Stimulated activated CD4-positive, alpha-beta T cell treated with anti-CD3 and anti-CD28 coated beads, TNF-alpha, amount 100 ng/mL, for 4 hours (primary cell): ENCODE results near the gene GPR149.
"Not testable (repeated sequence)": the region's sequence is repeated elsewhere in the genome, so short reads cannot be mapped to it uniquely, and the experiment has no call there.

Experiments used
- DNase-seq, 3 experiments: peaks; one replicate each; pipeline ENCODE4 v3.0.0-alpha.2; 2020; ENCODE audit warnings: low read depth in 3 of 3

Gene GPR149, protein sequence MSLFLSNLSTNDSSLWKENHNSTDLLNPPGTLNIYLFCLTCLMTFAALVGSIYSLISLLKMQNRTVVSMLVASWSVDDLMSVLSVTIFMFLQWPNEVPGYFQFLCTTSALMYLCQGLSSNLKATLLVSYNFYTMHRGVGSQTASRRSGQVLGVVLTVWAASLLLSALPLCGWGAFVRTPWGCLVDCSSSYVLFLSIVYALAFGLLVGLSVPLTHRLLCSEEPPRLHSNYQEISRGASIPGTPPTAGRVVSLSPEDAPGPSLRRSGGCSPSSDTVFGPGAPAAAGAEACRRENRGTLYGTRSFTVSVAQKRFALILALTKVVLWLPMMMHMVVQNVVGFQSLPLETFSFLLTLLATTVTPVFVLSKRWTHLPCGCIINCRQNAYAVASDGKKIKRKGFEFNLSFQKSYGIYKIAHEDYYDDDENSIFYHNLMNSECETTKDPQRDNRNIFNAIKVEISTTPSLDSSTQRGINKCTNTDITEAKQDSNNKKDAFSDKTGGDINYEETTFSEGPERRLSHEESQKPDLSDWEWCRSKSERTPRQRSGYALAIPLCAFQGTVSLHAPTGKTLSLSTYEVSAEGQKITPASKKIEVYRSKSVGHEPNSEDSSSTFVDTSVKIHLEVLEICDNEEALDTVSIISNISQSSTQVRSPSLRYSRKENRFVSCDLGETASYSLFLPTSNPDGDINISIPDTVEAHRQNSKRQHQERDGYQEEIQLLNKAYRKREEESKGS

DNA sequence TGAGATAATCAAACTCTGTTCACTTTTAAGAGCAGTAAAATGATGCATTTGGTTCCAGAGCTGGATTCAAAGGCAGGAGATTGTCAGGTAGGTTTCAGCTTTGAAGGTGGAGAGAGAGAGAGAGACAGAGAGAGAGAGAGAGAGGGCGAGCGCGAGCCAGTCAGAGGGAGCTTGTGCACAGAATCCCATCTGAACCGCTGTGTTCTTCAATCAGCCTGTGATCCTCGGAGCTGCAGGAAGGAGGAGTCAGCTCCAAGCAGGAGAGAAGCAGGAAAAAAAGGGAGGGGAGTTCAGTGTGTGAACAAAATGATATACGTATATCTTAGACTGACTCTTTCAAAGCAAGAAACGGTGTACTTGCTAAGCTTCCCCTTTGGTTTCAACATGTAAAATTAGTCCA lies at the start of gene GPR149:
TSS of gene GPR149 (minus strand) at position 177 of the 400 bp plus-strand sequence. CDS start 575 bp downstream, outside the sequence.
- no peak for DNase-seq

DNA sequence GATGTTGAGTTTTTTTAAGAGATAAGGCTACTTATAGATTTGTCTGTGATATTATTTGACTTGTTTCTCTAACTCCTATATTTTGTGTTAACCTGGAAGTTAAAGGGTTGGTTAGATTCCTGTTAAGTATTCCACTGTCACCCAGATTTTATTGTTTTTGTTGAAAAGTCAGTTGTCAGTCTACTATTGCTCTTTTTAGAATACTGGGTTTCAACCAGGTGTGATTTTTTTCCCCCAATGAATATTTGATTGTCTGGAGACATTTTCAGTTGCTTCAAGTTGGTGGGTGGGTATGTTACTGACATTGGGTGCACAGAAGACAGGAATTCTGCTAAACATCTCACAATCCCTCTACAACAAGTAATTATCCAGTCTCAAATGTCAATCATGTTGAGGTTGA lies 43.8 kb upstream of the GPR149 start:
- DNase-seq, result no peak

DNA sequence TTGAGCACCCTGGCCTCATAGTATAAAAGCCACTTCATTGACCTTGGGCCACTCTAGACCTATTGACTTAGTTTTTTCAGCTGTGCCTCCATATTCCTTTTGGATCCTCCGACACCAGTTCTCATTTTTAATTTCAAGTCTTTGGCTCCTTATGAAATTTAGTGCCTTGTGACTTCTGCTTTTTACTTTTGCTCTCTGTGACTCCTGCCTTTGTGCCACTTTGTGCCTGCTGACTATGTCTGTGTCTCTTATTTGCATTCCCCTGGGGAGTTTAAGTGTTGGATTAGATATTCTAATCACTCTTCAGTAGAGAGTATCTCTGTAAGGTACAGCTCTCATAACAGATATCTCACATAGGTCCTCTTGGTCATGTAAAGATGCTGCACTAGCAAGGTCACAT lies 39.6 kb upstream of the GPR149 start:
- DNase-seq, result no peak

DNA sequence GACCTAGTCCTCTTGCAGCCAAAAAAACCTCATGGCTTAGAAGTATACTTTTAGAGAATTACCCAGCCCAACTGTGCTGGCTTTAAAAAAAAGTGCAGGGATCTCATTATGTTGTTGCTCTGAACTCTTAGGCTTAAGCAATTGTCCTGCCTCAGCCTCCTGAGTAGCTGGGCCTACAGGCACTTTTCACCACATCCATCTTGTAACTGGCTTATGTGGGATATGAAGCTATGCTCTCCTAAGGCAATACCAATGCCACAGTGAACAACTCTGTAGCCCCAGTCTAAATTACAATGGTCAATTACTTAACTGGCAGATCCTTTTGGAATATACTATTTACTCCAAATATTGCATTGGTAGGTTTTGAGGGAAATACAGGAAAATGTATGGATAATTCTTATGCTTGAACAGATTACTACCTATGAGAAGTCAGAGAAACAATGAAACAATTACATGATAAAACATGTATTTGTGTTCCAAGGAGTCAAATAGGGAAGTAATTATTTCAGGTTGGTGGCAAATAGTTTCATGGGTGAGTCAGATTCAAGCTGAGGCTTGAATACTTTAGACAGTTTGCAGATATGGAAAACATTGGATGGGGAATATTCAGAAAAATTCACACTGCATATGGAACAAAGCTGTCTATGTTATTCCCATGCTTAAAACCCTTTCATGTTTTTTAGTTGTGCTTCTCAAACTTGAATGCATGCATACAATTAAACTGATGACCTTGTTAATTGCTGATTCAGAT lies 34.6 kb upstream of the GPR149 start:
- no peak for DNase-seq

DNA sequence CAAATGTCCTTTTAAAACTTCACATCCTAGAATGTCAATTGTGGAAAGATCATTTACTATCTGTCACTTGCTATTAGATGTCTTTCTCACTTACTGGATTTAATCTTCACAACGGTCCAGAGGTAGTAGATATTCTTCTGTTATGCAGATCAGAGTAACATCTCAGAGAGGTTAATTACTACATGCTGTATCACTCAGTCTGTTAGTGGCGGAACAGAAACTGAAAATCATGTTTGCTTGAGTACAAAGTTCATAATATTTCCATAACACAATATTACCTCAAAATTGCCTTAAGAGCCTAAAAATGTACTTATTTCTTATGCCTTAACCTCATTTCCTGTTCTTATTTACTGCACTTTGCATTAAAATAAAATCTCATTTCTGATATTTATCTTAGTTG lies 28.6 kb upstream of the GPR149 start:
- DNase-seq, result no peak

DNA sequence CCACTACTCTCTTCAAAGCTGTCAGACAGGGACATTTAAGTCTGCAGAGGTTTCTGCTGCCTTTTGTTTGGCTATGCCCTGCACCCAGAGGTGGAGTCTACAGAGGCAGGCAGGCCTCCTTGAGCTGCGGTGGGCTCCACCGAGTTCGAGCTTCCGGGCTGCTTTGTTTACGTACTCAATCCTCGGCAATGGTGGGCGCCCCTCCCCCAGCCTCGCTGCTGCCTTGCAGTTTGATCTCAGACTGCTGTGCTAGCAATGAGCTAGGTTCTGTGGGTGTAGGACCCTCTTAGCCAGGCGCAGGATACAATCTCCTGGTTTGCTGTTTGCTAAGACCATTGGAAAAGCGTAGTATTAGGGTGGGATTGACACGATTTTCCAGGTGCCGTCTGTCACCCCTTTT lies 9.1 kb upstream of the GPR149 start:
- not testable (repeated sequence) for DNase-seq

DNA sequence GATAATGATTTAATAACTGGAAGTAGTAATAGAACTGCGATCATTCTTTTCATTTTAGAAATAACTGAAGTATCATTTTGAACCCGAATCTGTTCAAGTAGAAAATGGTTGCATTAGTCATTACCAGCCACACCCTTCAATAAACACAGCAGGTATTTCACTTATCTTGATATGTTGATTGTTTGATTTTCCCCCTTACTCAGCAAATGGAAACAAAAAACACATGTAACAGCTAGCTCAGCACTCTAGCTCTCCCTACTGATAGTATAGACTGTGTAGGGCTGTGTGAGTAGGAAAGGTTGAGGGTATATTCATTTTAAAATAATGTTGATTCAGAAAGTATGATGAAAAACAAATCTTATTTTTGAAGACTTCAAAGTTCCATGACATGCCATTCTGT lies 1.1 kb upstream of the GPR149 start:
- DNase-seq, result no peak

DNA sequence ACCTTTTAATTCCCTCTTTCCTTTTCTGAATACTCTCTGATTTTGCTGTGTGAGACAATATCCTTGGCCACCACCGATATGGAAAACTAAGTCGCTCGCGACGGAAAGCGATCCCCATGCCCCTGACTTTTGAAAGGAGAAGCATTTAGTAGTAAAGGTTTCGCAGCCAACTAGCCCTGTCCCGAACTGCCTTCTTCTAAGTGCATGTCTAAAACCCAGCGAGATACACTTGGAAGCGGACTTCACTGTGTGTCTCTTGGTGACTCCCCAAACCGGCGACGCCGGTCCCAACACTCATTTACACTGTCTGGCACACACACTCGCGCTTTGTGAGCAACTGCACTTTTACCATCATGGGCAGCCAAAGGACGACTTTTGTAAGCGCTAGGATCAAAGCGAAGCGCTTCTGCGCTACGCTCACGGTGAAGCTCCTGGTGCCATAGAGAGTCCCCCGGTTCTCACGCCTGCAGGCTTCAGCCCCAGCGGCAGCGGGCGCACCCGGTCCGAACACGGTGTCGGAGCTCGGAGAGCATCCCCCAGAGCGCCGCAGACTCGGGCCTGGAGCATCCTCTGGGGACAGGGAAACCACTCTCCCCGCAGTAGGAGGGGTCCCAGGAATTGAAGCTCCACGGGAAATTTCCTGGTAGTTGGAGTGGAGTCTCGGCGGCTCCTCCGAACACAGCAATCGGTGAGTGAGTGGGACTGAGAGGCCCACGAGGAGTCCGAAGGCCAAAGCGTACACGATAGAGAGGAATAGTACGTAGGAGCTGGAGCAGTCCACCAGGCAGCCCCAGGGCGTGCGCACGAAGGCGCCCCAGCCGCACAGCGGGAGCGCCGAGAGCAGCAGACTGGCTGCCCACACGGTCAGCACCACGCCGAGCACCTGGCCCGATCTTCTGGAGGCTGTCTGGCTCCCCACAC lies 1.4 kb downstream of the GPR149 start:
- DNase-seq, result no peak

DNA sequence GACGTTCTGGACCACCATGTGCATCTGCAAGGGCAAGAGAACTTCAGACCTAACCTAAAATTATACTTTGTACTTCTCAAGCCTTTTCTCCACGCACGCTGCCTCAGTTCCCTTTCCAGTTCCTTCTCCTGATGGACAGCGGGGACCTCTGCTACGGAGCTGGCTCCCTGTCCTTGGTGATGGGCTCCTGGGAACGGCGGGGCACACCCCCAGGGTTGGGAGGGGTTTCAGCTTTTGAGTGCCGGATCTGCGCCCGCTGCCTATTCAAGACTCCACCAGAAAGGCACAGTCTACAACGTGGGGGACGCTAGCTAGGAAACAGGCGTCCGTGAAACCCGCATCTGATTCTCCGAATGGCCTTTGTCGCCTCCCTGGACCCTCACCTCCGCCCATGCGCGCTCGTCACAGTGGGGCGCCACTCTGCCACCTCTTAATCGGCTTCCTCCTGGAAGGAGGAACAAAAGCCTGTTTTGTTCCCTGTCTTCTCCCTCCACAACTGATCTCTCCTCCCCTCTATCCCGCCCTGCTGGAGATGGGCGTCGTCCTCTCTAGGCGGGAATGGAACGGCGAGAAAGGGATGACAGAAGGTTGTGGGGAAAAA lies 2.2 kb downstream of the GPR149 start:
- no peak for DNase-seq

DNA sequence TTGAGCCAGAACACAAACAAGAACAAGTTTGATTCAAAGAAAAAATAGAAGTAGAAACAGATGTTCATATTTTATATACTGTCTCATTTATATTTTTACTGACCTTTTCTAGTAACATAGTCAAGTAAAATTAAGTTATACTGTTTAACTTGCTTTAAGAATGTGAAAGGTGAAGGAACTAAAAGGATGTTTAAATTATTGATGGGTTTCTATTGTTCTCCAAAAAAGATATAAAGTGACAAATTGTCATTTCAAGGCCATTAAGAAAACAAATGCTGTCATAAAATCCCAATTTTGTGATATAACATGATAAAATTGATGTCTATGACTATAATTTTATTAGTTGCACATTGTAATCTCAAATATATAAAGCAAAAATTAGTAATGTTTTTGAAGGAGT lies 7.3 kb downstream of the GPR149 start:
- no peak for DNase-seq

DNA sequence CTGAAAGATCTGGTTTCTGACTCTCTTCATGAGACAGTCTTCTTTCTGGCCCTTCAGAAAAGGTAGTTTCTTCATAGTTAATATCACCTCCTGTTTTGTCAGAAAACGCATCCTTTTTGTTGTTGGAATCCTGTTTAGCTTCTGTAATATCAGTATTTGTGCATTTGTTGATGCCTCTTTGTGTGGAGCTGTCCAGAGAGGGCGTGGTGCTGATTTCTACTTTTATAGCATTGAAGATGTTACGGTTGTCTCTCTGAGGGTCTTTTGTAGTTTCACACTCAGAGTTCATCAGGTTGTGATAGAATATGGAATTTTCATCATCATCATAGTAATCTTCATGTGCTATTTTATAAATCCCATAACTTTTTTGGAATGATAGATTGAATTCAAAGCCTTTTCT lies 8.9 kb downstream of the GPR149 start:
- no peak for DNase-seq

DNA sequence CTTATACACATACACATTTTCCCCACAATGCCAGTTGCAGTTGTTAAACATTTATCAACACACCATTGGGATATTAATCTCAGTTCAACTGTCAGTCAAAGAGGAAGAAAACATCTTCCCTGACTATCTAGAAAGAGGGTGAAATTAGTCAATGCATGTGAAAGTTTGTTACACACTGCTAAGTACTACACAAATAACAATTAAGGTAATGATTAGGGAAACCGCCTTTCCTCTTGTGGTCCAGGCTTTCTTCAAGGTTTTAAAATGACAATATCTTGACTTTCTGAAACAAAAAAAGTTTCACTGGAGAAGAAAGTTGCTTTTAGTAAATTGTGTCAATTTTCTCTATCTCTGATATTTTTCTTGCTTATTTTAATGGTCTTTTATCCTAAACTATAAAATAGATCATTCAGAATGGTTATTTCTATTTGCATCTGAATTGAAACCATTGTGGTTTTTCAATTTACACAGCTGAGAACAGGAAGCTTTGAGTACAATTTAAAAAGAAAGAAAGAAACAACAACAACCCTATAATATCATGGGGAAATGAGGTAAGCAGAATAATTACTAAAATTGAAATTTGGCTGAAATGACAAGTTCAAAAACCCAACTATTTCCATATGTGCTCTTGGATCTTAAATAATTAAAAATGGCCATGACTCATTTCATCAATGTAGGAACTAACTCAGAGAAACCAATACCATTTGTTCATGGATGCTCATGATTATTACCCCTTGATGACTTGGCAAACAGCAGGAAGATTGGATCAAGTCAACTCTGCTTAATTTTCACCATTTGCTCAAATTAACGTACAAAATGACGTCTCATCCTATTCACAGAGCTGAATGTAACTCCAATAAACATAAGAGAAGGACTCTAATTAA lies 31.7 kb downstream of the GPR149 start:
- DNase-seq, result no peak

DNA sequence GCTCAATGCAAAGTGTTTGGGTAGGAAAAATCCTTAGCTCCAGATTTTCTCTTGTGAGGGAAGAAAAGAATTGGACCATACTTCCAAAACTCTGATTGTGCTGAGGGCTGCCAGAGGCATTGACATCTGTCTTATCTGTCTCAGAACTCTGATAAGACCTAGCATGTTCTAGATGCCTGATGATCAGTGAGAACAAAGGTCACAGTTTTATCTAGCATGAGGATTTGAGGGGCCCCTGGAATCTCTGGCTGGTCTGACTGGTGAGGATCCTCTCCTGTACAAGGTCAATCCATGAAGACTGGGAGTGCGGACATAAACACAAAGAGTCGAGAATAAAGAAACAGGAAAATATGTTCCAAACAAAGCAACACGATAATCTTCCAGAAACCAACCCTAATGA lies 40.1 kb downstream of the GPR149 start:
- no peak for DNase-seq

DNA sequence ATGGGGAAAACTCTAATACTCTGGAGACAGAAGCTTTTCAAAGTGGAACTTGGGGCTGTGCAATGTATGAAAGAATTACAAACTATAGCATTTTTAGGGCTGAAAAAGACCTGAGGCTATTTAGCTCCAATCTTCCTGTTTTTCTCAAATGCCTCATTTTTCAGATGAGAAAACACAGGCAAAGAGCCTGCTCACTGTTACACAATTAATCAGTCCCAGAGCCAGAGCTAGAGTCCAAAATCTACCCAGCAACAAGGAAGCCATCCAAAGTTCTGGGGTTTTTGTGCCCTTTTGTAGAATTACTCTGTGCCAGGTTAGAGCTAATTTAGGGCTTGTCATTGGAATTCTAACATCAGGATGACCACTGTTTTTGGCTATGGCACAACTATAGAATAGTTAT lies 45.5 kb downstream of the GPR149 start:
- no peak for DNase-seq

DNA sequence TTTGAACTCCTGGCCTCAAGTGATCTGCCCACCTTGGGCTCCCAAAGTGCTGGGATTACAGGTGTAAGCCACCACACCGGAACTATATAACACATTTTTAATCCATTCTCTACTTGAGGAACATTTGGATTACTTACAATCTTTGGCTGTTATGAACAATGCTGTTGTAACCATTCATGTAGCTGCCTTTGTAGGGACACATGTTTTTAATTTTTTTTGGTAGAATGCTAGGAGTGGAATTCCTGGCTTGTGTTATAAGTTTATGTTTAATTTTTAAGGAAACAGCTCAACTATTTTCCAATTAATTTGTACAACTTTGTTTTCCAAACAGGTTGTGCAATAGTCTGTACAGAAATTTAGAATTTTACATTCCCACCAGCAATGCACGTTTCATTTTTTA lies 51.7 kb downstream of the GPR149 start:
- DNase-seq, result no peak

DNA sequence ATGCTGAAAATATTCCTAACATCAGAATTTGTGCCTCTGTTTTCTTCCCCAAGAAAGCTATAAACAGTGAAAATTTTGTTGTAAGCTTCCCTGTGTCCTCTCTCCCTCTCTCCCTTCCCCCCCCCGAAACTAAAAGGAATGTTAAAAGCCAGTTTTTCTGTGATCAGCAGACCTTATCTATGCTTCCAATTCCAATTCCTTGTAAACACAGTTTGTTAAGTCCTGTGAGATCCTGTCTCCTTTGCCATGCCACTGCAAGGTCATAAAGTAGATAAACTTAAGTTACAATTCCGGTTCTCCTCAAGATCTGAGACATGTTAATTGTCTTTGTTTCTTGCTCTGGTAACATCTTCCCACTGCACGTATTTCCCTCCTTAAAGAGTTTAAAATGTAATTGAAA lies 62.8 kb downstream of the GPR149 start:
- no peak for DNase-seq

DNA sequence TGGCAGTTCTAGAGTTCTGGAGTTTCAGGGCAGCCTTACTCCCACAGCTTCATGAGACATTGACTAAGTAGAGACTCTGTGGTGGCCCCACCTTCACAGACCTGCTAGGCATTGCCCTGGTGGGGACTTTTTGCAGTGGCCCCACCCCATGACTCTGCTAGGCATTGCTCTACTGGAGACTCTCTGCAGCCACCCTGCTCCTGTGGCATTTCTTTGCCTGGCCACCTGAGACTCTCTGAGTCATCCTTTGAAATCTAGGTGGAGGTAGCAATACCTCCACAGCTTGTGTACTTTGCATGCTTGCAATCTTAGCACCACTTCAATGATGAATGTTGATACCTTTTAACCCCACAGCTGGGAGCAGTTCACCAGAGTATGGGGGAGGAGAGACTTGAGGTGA lies 65.1 kb downstream of the GPR149 start:
- DNase-seq, result no peak

DNA sequence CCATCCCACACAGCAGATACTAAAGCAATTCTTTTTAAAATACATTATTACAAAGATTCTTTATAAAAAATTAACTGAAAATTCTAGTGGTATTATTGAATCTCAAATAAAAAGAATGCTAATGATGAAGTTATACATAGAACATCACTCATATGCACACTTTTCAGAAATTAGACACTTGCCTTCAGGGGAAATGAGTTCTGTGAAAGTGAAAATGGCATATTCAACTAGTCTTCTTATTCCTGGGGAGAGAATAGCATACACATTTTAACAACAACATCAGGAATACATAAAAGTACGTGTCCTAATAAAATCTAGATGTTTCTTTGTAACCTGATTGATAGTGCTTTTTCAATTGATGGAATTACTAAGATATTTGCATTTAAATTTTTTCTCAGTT lies 68.9 kb downstream of the GPR149 start:
- DNase-seq, result no peak

DNA sequence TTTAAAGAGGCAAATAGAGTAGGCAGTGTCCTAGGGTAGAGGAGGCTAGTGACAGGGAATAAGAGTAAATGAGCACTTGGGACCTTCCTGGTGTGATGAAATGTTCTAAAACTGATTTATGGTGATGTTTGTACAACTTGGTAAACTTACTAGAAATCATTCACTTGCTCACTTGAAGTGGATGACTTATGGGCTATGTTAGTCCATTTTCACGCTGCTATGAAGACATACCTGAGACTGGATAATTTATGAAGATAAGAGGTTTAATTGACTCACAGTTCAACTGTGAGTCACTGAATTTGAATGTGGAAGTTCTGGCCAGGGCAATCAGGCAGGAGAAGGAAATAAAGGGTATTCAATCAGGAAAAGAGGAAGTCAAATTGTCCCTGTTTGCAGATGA lies 74.0 kb downstream of the GPR149 start:
- no peak for DNase-seq

DNA sequence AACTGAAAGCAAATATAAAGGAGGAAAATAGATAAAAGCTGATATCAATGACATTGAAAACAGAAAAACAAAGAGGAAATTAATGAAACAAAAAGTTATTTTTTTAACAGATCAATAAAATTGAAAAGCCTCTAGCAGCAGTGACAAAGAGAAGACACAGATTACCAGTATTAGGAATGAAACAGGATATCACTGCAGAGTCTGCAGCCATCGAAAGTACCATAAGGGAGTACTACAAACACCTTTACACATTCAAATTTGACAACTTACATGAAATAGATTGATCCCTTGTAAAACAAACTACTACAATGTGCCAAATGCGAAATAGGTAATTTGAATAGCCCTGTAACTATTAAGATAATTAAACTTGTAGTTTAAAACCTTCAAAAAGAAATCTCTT lies 80.8 kb downstream of the GPR149 start:
- no peak for DNase-seq
